Skeletal muscle satellite cell (primary cell): ENCODE data around the gene IL18R1.
"Not testable (repeated sequence)": the region's sequence is repeated elsewhere in the genome, so short reads cannot be mapped to it uniquely, and the experiment has no call there.

Source experiments
- H3K27me3 ChIP-seq: 2 replicates; pipeline ENCODE4 v1.7.0; 2013; ENCODE audit warnings: low read length; ENCODE audit not compliant: control insufficient read depth, insufficient read depth
- H3K36me3 ChIP-seq: 2 replicates; pipeline ENCODE4 v1.7.0; 2013; ENCODE audit warnings: mild to moderate bottlenecking, control low read depth, low read length; ENCODE audit not compliant: insufficient read depth
- H3K4me1 ChIP-seq: 2 replicates; pipeline ENCODE4 v1.7.0; 2013; ENCODE audit warnings: low read length; ENCODE audit not compliant: control insufficient read depth, insufficient read depth
- H3K4me2 ChIP-seq: 2 replicates; pipeline ENCODE4 v1.7.0; 2013; ENCODE audit warnings: mild to moderate bottlenecking, low read length
- H3K4me3 ChIP-seq: 2 replicates; pipeline ENCODE4 v1.7.0; 2013; ENCODE audit warnings: low read length
- H3K9ac ChIP-seq: 2 replicates; pipeline ENCODE4 v1.7.0; 2013; ENCODE audit warnings: mild to moderate bottlenecking, low read depth, low read length, moderate library complexity
- H3K9me3 ChIP-seq: replicated peaks from 2 replicates; pipeline ENCODE4 v1.7.0; 2013; ENCODE audit warnings: mild to moderate bottlenecking, control low read depth, low read length

IL18R1 gene

GRCh38 chr2:102324914-102325313 lies 30.7 kb upstream of the IL18R1 start:
- not testable (repeated sequence) for H3K4me2 ChIP-seq, H3K4me1 ChIP-seq, H3K4me3 ChIP-seq, H3K36me3 ChIP-seq, H3K9me3 ChIP-seq, H3K9ac ChIP-seq
- H3K27me3 ChIP-seq = peaks cover 12% of the 10 kb centered on the region

DNA sequence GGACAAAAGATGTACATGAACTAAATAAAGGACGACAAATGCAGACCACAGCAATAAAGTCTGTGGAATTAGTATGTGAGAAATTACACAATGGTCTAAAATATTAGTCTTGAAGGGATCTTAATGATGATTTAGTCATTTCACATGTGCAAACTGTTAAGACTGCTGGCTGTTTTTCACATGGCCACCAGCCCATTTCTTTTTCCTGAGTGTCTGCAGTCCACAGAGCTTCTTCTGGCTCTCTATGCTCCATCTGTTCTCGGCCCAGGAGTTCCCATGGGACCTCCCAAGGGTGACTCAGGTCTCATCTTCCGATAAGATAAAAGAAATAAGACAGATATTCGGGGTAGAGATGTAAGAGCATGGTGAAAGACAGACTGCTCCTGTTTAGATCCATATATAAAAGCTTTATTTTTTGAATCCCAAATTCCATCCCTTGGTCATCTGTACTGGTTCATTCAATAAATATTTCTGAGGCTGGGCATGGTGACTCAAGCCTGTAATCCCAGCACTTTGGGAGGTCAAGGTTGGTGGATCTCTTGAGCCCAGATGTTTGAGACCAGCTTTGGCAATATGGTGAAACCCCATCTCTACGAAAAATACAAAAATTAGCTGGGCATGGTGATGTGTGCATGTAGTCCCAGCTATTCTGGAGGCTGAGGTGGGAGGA lies 24.1 kb upstream of the IL18R1 start:
- H3K4me2 ChIP-seq = no peak overlapping the region
- peaks cover 8% of the 10 kb centered on the region for H3K4me1 ChIP-seq
- no peaks in the 10 kb centered on the region for H3K36me3 ChIP-seq
- no peak overlapping the region for H3K4me3 ChIP-seq
- no peaks in the 10 kb centered on the region for H3K9me3 ChIP-seq
- no peaks in the 10 kb centered on the region for H3K27me3 ChIP-seq
- no peak overlapping the region for H3K9ac ChIP-seq

GRCh38 chr2:102334486-102334885 lies 21.1 kb upstream of the IL18R1 start:
- Histone ChIP-seq H3K9ac (no peak overlapping the region), H3K4me2 (no peak overlapping the region), H3K4me3 (no peak overlapping the region), H3K9me3 (no peaks in the 10 kb centered on the region), H3K4me1 (peaks cover 22% of the 10 kb centered on the region), H3K27me3 (no peaks in the 10 kb centered on the region), H3K36me3 (no peaks in the 10 kb centered on the region)

GRCh38 chr2:102335871-102336366 lies 19.7 kb upstream of the IL18R1 start:
- peaks cover 2% of the 10 kb centered on the region for H3K27me3 ChIP-seq
- H3K4me3 ChIP-seq = no peak overlapping the region
- H3K4me2 ChIP-seq = no peak overlapping the region
- H3K9me3 ChIP-seq = no peaks in the 10 kb centered on the region
- peaks cover 22% of the 10 kb centered on the region for H3K4me1 ChIP-seq
- H3K9ac ChIP-seq = no peak overlapping the region
- no peaks in the 10 kb centered on the region for H3K36me3 ChIP-seq

GRCh38 chr2:102336502-102336945 lies 19.1 kb upstream of the IL18R1 start:
- Histone ChIP-seq H3K27me3 (peaks cover 3% of the 10 kb centered on the region), H3K4me1 (peaks cover 22% of the 10 kb centered on the region), H3K4me2 (peak overlapping the region; percentile 33), H3K4me3 (no peak overlapping the region), H3K36me3 (no peaks in the 10 kb centered on the region), H3K9me3 (no peaks in the 10 kb centered on the region), H3K9ac (no peak overlapping the region)

DNA sequence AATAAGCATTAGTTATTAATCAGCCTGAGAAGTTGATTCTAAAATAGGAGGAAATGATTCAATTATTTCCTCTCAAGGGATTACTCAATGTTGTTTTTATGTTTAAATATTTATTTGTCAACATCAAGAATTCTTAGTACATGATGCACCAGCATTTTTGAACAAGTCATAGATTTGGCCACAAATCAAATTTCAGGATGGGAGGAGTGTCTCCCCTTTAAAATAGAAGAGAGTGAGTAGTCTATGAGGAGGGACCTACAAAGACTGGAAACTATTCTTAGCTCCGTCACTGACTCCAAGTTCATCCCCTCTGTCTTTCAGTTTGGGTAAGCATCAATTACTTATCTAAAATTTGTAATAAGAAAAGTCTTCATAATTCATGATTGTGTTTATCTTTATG lies 18.6 kb upstream of the IL18R1 start:
- Histone ChIP-seq H3K9me3 (no peaks in the 10 kb centered on the region), H3K27me3 (peaks cover 6% of the 10 kb centered on the region), H3K4me2 (peak overlapping the region; percentile 33), H3K9ac (no peak overlapping the region), H3K4me3 (no peak overlapping the region), H3K36me3 (no peaks in the 10 kb centered on the region), H3K4me1 (peaks cover 22% of the 10 kb centered on the region)

GRCh38 chr2:102337481-102338386 lies 17.9 kb upstream of the IL18R1 start:
- Histone ChIP-seq H3K9me3 (no peaks in the 10 kb centered on the region), H3K4me3 (no peak overlapping the region), H3K9ac (no peak overlapping the region), H3K36me3 (no peaks in the 10 kb centered on the region), H3K27me3 (peaks cover 8% of the 10 kb centered on the region), H3K4me2 (no peak overlapping the region), H3K4me1 (peaks cover 22% of the 10 kb centered on the region)

- Histone ChIP-seq H3K9ac (no peak overlapping the region), H3K4me3 (no peak overlapping the region), H3K27me3 (peaks cover 32% of the 10 kb centered on the region), H3K4me2 (no peak overlapping the region), H3K9me3 (no peaks in the 10 kb centered on the region), H3K4me1 (peaks cover 21% of the 10 kb centered on the region), H3K36me3 (no peaks in the 10 kb centered on the region)
Measured at GRCh38 chr2:102340778-102341177, 14.8 kb upstream of the IL18R1 start.

DNA sequence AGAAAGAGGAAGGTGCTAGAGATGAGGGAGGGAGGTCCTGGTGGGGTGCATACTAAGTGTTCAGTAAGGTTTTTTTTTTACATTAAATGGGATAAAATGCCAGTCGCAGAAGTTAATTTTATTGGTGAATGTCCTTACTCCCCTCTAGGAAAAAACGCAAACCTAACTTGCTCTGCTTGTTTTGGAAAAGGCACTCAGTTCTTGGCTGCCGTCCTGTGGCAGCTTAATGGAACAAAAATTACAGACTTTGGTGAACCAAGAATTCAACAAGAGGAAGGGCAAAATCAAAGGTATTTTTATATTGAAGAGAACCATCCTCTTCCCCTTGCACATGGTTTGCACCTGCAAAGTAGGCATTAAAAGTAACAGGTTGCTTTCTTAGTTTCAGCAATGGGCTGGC lies 12.7 kb upstream of the IL18R1 start:
- Histone ChIP-seq H3K9me3 (no peaks in the 10 kb centered on the region), H3K36me3 (no peaks in the 10 kb centered on the region), H3K27me3 (peaks cover 48% of the 10 kb centered on the region), H3K4me2 (no peak overlapping the region), H3K9ac (no peak overlapping the region), H3K4me1 (no peaks in the 10 kb centered on the region), H3K4me3 (no peak overlapping the region)

DNA sequence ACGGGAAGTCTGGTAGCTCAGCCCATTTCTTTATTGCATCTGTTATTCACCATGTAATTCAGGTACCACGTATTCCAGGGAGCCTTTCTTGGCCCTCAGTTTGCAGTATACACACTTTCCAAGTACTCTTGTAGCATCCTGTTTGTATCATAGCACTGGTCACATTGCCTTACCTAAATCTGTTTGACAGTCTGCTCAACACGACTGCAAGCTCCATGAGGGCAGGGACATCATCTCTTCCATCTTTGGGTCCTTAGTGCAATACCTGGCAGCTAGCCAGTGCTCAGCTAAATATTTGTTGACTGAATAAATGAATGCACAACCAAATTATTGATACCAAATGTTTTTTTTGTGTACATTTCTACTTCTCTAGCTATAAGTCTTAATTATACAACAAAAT lies 11.2 kb upstream of the IL18R1 start:
- H3K27me3 ChIP-seq = peaks cover 63% of the 10 kb centered on the region
- H3K9ac ChIP-seq = no peak overlapping the region
- no peaks in the 10 kb centered on the region for H3K9me3 ChIP-seq
- no peaks in the 10 kb centered on the region for H3K36me3 ChIP-seq
- H3K4me1 ChIP-seq = no peaks in the 10 kb centered on the region
- H3K4me3 ChIP-seq = no peak overlapping the region
- H3K4me2 ChIP-seq = no peak overlapping the region

DNA sequence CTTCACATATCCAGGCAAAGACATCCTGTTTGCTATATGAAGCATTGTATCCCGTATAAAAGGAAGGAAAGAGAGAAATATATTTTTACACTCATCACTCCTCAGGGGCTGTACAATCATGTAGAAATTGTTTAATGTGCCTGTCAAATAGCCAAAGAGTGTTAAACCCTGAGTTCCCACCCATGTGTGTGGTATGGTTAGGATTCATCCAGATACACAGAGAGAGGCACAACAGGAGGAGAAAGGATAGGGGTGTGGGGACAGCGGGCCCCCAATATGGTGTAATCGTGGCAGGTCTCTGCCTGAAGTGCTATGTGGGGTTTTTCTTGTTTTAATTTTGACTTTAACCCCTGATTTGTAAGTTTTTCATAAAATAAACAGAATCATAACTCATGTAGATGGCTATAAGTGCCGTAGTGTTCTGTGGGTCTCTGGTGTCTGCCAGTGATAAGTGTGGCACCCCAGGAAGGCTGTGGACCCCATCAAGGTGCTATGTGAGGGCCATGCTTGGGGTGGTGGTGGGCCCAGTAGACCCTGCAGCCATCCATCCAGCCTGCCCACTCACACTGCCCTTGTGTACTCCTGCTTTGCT lies 10.2 kb upstream of the IL18R1 start:
- peaks cover 65% of the 10 kb centered on the region for H3K27me3 ChIP-seq
- H3K9me3 ChIP-seq = no peaks in the 10 kb centered on the region
- H3K9ac ChIP-seq = no peak overlapping the region
- H3K4me2 ChIP-seq = no peak overlapping the region
- no peaks in the 10 kb centered on the region for H3K36me3 ChIP-seq
- no peaks in the 10 kb centered on the region for H3K4me1 ChIP-seq
- no peak overlapping the region for H3K4me3 ChIP-seq
